Neural progenitor cell (in vitro differentiated cells): ENCODE measurements around the gene EXOC7. TPM values are rescaled to one million over a fixed set of nuclear protein-coding genes. Genes with fewer than 3 reads are reported as not detected.

Experiments
- DNase-seq: peaks from one replicate; pipeline ENCODE4 v3.0.0-alpha.2; 2016; ENCODE audit warnings: low spot score
- H2AFZ ChIP-seq: fragments of 200-600 bp; sonication (generic); replicated peaks from 2 replicates; pipeline ENCODE4 v1.6.1; 2016; ENCODE audit warnings: antibody characterized with exemption
- H3F3A ChIP-seq: fragments of 200-600 bp; sonication (generic); 2 replicates; pipeline ENCODE4 v1.6.1; 2016; ENCODE audit warnings: antibody characterized with exemption, low read depth
- H3K27ac ChIP-seq: fragments of 200-600 bp; sonication (generic); 2 replicates; pipeline ENCODE4 v1.5.1; 2016; ENCODE audit warnings: mild to moderate bottlenecking
- H3K27me3 ChIP-seq: fragments of 200-600 bp; sonication (generic); 2 replicates; pipeline ENCODE4 v1.6.1; 2016; ENCODE audit warnings: mild to moderate bottlenecking, moderate library complexity
- H3K36me3 ChIP-seq: fragments of 200-600 bp; sonication (generic); 2 replicates; pipeline ENCODE4 v1.5.1; 2016
- H3K4me1 ChIP-seq: fragments of 200-600 bp; sonication (generic); 2 replicates; pipeline ENCODE4 v1.6.1; 2016; ENCODE audit warnings: mixed run types
- H3K4me2 ChIP-seq: fragments of 200-600 bp; sonication (generic); 2 replicates; pipeline ENCODE4 v1.6.1; 2016
- H3K4me3 ChIP-seq: fragments of 200-600 bp; sonication (generic); 2 replicates; pipeline ENCODE4 v1.5.1; 2016
- H3K79me2 ChIP-seq: fragments of 200-600 bp; sonication (generic); 2 replicates; pipeline ENCODE4 v1.6.1; 2016; ENCODE audit warnings: low read depth
- H3K9ac ChIP-seq: fragments of 200-600 bp; sonication (generic); 2 replicates; pipeline ENCODE4 v1.6.1; 2016
- H3K9me3 ChIP-seq: fragments of 200-600 bp; sonication (generic); 2 replicates; pipeline ENCODE4 v1.5.1; 2016; ENCODE audit warnings: low read depth
- H4K20me1 ChIP-seq: fragments of 200-600 bp; sonication (generic); 2 replicates; pipeline ENCODE4 v1.6.1; 2016; ENCODE audit warnings: low read depth
- H3K27ac Mint-ChIP-seq: 3 replicates; pipeline ENCODE4 v1.8.0; 2021; ENCODE audit warnings: mixed read lengths
- H3K27me3 Mint-ChIP-seq: 2 replicates; pipeline ENCODE4 v1.8.0; 2022; ENCODE audit warnings: low read depth, mild to moderate bottlenecking, inconsistent platforms, moderate library complexity, mixed read lengths; ENCODE audit not compliant: insufficient read depth
- H3K36me3 Mint-ChIP-seq: 3 replicates; pipeline ENCODE4 v1.8.0; 2021; ENCODE audit warnings: mixed read lengths
- H3K4me1 Mint-ChIP-seq: 3 replicates; pipeline ENCODE4 v1.8.0; 2021; ENCODE audit warnings: mixed read lengths
- H3K4me3 Mint-ChIP-seq: 3 replicates; pipeline ENCODE4 v1.8.0; 2021; ENCODE audit warnings: mild to moderate bottlenecking, moderate library complexity, mixed read lengths
- H3K9me3 Mint-ChIP-seq: 3 replicates; pipeline ENCODE4 v1.8.0; 2020; ENCODE audit warnings: mixed read lengths
- CTCF ChIP-seq: fragments of 200-600 bp; sonication (generic); IDR thresholded peaks from 2 replicates; pipeline ENCODE4 v1.5.1; 2017; ENCODE audit warnings: antibody characterized with exemption, mild to moderate bottlenecking
- EZH2 ChIP-seq: fragments of 200-600 bp; sonication (generic); IDR thresholded peaks from 2 replicates; pipeline ENCODE4 v1.6.1; 2017; ENCODE audit warnings: antibody characterized with exemption, mild to moderate bottlenecking, moderate library complexity
- EZH2phosphoT487 ChIP-seq: fragments of 200-600 bp; sonication (generic); IDR thresholded peaks from 2 replicates; pipeline ENCODE4 v1.6.1; 2017; ENCODE audit warnings: antibody characterized with exemption
- total RNA-seq: library from RNA; depleted of rRNA; stranded (reverse); fragments of >200 nt; gene quantifications from 2 replicates; pipeline ENCODE4 v1.2.3, GENCODE V29; 2015; ENCODE audit warnings: low replicate concordance

EXOC7 gene
- total RNA-seq, 1 donor from 2014 or later: 64.3 TPM

GRCh38 chr17:76125391-76125675, 21.7 kb upstream of the EXOC7 start:
- TF ChIP-seq CTCF (no peak), EZH2phosphoT487 (no peak), EZH2 (no peak)
- Mint-ChIP-seq H3K36me3 (no peaks in the 10 kb centered on the region), H3K9me3 (no peaks in the 10 kb centered on the region), H3K27ac (no peak overlapping the region), H3K4me1 (peaks cover 29% of the 10 kb centered on the region), H3K4me3 (peak overlapping the region; percentile 24), H3K27me3 (peaks cover 7% of the 10 kb centered on the region)
- H3K9me3 ChIP-seq: no peaks in the 10 kb centered on the region
- no peak overlapping the region for H3K27ac ChIP-seq
- no peak overlapping the region for H3K4me3 ChIP-seq
- H3K79me2 ChIP-seq: no peaks in the 10 kb centered on the region
- H3K4me2 ChIP-seq: no peak overlapping the region
- H2AFZ ChIP-seq: no peak overlapping the region
- H3K36me3 ChIP-seq: no peaks in the 10 kb centered on the region
- no peak overlapping the region for H3K9ac ChIP-seq
- H4K20me1 ChIP-seq: no peaks in the 10 kb centered on the region
- peaks cover 17% of the 10 kb centered on the region for H3K27me3 ChIP-seq
- peaks cover 5% of the 10 kb centered on the region for H3F3A ChIP-seq
- DNase-seq: no peak
- H3K4me1 ChIP-seq: no peaks in the 10 kb centered on the region

GRCh38 chr17:76124582-76125390, 21.2 kb upstream of the EXOC7 start:
- Mint-ChIP-seq H3K4me3 (no peak overlapping the region), H3K27me3 (peaks cover 7% of the 10 kb centered on the region), H3K36me3 (no peaks in the 10 kb centered on the region), H3K4me1 (peaks cover 31% of the 10 kb centered on the region), H3K27ac (peak overlapping the region; percentile 87), H3K9me3 (no peaks in the 10 kb centered on the region)
- Histone ChIP-seq H3K9ac (no peak overlapping the region), H3K27me3 (peaks cover 11% of the 10 kb centered on the region), H3K4me1 (no peaks in the 10 kb centered on the region), H2AFZ (no peak overlapping the region), H3K79me2 (no peaks in the 10 kb centered on the region), H3K27ac (no peak overlapping the region), H3K4me2 (no peak overlapping the region), H3K4me3 (no peak overlapping the region), H4K20me1 (no peaks in the 10 kb centered on the region), H3K36me3 (no peaks in the 10 kb centered on the region), H3F3A (peaks cover 6% of the 10 kb centered on the region), H3K9me3 (no peaks in the 10 kb centered on the region)
- TF ChIP-seq EZH2phosphoT487 (no peak), EZH2 (no peak), CTCF (peak; percentile 46)
- peak; percentile 55 for DNase-seq

- Histone ChIP-seq H3K4me2 (no peak overlapping the region), H3K9ac (no peak overlapping the region), H3K27ac (no peak overlapping the region), H3K9me3 (no peaks in the 10 kb centered on the region), H3K4me3 (no peak overlapping the region), H3K27me3 (peaks cover 10% of the 10 kb centered on the region), H3K36me3 (no peaks in the 10 kb centered on the region), H2AFZ (no peak overlapping the region), H3K79me2 (no peaks in the 10 kb centered on the region), H3K4me1 (no peaks in the 10 kb centered on the region), H3F3A (peaks cover 6% of the 10 kb centered on the region), H4K20me1 (no peaks in the 10 kb centered on the region)
- no peak for DNase-seq
- Mint-ChIP-seq H3K27ac (no peak overlapping the region), H3K4me1 (peaks cover 39% of the 10 kb centered on the region), H3K27me3 (peaks cover 4% of the 10 kb centered on the region), H3K4me3 (no peak overlapping the region), H3K36me3 (no peaks in the 10 kb centered on the region), H3K9me3 (no peaks in the 10 kb centered on the region)
- TF ChIP-seq EZH2: no peak
- no peak for TF ChIP-seq CTCF
- TF ChIP-seq EZH2phosphoT487: no peak
Measured at GRCh38 chr17:76123749-76124581, 20.4 kb upstream of the EXOC7 start.
